ENCODE measurements around the gene PRELID3B. TPM values are rescaled to one million over a fixed set of nuclear protein-coding genes. Genes with fewer than 3 reads are reported as not detected.
A peak's percentile ranks its signal among the peaks of the same experiment; 100 is the strongest.

Gene PRELID3B
- total and polyA plus RNA-seq, 5 donors, result 18.3 to 49.0 (median 36.6) TPM

DNA sequence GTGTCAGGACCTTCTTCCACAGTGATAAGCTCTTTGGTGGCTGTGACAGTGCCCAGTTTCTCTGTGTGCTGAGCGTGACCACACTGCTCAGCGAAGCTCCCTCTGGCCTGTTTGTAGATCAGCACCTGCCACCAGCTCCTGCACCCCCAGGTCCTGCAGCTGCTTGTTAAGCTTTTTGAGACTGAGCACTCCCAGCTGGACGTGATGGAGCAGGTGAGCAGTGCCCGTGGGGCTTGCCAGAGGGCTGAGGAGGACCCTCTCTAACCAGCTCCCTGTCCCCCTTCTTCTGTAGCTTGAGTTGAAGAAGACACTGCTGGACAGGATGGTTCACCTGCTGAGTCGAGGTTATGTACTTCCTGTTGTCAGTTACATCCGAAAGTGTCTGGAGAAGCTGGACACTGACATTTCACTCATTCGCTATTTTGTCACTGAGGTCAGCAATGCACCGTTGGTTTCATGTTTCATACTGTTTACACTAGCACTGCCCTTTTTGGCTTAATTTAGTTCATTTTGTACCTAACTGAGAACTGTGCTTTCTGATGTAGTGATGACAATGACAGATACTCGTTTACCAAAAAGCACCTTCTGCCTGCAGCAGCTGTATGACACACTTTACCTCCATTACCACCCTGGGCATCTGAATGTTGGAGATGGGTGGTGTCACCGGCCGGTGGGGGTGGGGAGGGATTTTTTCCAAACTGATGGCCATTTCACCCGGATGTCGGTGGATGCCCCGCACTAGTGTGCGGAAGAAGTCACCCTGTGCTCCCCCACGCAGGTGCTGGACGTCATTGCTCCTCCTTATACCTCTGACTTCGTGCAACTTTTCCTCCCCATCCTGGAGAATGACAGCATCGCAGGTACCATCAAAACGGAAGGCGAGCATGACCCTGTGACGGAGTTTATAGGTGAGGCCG, 49.0 kb downstream of the PRELID3B start:
- no peak overlapping the region for H3K27ac ChIP-seq (ENCODE audit: low read length)
- intact Hi-C loops (cut with DNase I), result no loop called here
- no peaks in the 10 kb centered on the region for H3K4me1 ChIP-seq (ENCODE audit: control insufficient read depth, insufficient read depth, low read length)
- H3K4me3 ChIP-seq (ENCODE audit: low read length), result no peak overlapping the region
- peak in 1 of 2 donors; percentile 12 for ATAC-seq
- no peaks in the 10 kb centered on the region for H3K9me3 ChIP-seq (ENCODE audit: control insufficient read depth, low read length)
- peak in 1 of 3 donors; percentile 13 for DNase-seq
- 85% methylated on average over 23 of the region's 23 CpGs for WGBS
- no peaks in the 10 kb centered on the region for H3K27me3 ChIP-seq (ENCODE audit: control insufficient read depth, insufficient read depth)

DNA sequence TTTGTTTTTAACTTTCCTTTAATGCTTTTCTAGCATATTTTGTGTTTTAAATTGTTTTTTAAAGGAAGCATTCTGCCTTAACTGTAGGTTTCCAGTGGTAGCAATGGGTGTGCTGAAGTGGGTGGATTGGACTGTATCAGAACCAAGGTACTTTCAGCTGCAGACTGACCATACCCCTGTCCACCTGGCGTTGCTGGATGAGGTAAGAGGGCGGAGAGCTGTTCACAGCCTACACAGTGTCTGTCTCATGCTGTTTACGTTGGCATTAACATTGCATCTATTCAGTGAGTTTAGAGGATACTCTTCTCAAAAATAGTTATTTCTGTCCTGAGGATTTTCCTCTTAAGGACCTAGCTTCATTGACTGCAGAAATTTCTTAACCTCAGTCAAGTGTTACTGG, 49.7 kb downstream of the PRELID3B start:
- Histone ChIP-seq H3K27me3 (ENCODE audit: control insufficient read depth, insufficient read depth) (no peaks in the 10 kb centered on the region), H3K27ac (ENCODE audit: low read length) (no peak overlapping the region), H3K4me3 (ENCODE audit: low read length) (no peak overlapping the region), H3K4me1 (ENCODE audit: control insufficient read depth, insufficient read depth, low read length) (no peaks in the 10 kb centered on the region), H3K9me3 (ENCODE audit: control insufficient read depth, low read length) (no peaks in the 10 kb centered on the region)
- DNase-seq (no peak), ATAC-seq (no peak)
- intact Hi-C loops (cut with DNase I), result no loop called here
- 91% methylated on average over 3 of the region's 3 CpGs for WGBS

- H3K4me1 ChIP-seq (ENCODE audit: control insufficient read depth, insufficient read depth, low read length), result no peaks in the 10 kb centered on the region
- H3K9me3 ChIP-seq (ENCODE audit: control insufficient read depth, low read length), result no peaks in the 10 kb centered on the region
- no peaks in the 10 kb centered on the region for H3K27me3 ChIP-seq (ENCODE audit: control insufficient read depth, insufficient read depth)
- intact Hi-C loops (cut with DNase I), result no loop called here
- H3K4me3 ChIP-seq (ENCODE audit: low read length), result no peak overlapping the region
- H3K27ac ChIP-seq (ENCODE audit: low read length), result no peak overlapping the region
- ATAC-seq, result no peak
- no peak for DNase-seq
- 79% methylated on average over 9 of the region's 9 CpGs for WGBS
These were observed 50.9 kb downstream of the PRELID3B start for GRCh38 chr20:58991715-58992114.

DNA sequence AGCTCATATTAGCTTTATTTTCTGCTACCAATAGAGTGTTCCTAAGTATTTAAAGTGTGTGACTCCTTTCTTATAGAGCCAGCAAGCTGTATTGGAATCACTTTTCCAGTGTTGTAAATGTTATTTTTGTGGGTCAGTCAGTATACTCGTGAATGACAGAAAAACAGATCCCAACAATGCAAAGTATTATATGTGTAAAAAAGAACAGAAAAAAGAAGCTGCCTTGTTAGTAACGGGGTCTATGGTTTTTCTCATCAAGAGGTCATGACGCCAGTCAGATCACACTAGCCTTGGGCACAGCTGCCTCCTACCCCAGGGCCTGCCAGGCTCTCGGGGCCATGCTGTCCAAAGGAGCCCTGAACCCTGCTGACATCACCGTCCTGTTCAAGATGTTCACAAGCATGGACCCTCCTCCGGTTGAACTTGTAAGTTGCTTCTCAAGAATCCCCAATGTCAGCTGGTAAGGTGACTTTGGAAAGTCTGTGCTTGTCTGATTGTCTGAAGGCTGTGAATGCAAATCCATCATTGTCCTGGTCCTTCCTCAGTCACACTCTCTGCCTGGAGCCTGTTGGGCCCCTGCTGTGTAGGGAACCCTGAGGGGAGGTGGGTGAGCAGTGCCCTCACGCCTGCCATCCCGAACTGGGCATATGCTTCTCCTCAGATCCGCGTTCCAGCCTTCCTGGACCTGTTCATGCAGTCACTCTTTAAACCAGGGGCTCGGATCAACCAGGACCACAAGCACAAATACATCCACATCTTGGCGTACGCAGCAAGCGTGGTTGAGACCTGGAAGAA, 51.7 kb downstream of the PRELID3B start:
- Histone ChIP-seq H3K9me3 (ENCODE audit: control insufficient read depth, low read length) (no peaks in the 10 kb centered on the region), H3K4me3 (ENCODE audit: low read length) (no peak overlapping the region), H3K27ac (ENCODE audit: low read length) (no peak overlapping the region), H3K4me1 (ENCODE audit: control insufficient read depth, insufficient read depth, low read length) (no peaks in the 10 kb centered on the region), H3K27me3 (ENCODE audit: control insufficient read depth, insufficient read depth) (no peaks in the 10 kb centered on the region)
- DNase-seq (no peak), ATAC-seq (no peak)
- 94% methylated on average over 14 of the region's 14 CpGs for WGBS
- intact Hi-C loops (cut with DNase I), result no loop called here

GRCh38 chr20:58989196-58989595, 53.4 kb downstream of the PRELID3B start:
- H3K27me3 ChIP-seq (ENCODE audit: control insufficient read depth, insufficient read depth), result no peaks in the 10 kb centered on the region
- intact Hi-C loops (cut with DNase I), result loop anchor here in 2 of 4 donors (10.0 kb wide), 1 partner anchor 94 kb away; no protein-coding TSS in a partner anchor
- DNase-seq (no peak), ATAC-seq (no peak)
- H3K9me3 ChIP-seq (ENCODE audit: control insufficient read depth, low read length), result no peaks in the 10 kb centered on the region
- peaks cover 4% of the 10 kb centered on the region for H3K4me1 ChIP-seq (ENCODE audit: control insufficient read depth, insufficient read depth, low read length)
- H3K27ac ChIP-seq (ENCODE audit: low read length), result no peak overlapping the region
- no peak overlapping the region for H3K4me3 ChIP-seq (ENCODE audit: low read length)
- 89% methylated on average over 10 of the region's 10 CpGs for WGBS

GRCh38 chr20:58988565-58988882, 54.1 kb downstream of the PRELID3B start:
- 80% methylated on average over 6 of the region's 6 CpGs for WGBS
- no peaks in the 10 kb centered on the region for H3K27me3 ChIP-seq (ENCODE audit: control insufficient read depth, insufficient read depth)
- no peaks in the 10 kb centered on the region for H3K9me3 ChIP-seq (ENCODE audit: control insufficient read depth, low read length)
- H3K27ac ChIP-seq (ENCODE audit: low read length), result no peak overlapping the region
- DNase-seq, result no peak
- no peak for ATAC-seq
- H3K4me1 ChIP-seq (ENCODE audit: control insufficient read depth, insufficient read depth, low read length), result peaks cover 8% of the 10 kb centered on the region
- H3K4me3 ChIP-seq (ENCODE audit: low read length), result no peak overlapping the region
- intact Hi-C loops (cut with DNase I), result loop anchor here in 2 of 4 donors (10.0 kb wide), 1 partner anchor 94 kb away; no protein-coding TSS in a partner anchor

DNA sequence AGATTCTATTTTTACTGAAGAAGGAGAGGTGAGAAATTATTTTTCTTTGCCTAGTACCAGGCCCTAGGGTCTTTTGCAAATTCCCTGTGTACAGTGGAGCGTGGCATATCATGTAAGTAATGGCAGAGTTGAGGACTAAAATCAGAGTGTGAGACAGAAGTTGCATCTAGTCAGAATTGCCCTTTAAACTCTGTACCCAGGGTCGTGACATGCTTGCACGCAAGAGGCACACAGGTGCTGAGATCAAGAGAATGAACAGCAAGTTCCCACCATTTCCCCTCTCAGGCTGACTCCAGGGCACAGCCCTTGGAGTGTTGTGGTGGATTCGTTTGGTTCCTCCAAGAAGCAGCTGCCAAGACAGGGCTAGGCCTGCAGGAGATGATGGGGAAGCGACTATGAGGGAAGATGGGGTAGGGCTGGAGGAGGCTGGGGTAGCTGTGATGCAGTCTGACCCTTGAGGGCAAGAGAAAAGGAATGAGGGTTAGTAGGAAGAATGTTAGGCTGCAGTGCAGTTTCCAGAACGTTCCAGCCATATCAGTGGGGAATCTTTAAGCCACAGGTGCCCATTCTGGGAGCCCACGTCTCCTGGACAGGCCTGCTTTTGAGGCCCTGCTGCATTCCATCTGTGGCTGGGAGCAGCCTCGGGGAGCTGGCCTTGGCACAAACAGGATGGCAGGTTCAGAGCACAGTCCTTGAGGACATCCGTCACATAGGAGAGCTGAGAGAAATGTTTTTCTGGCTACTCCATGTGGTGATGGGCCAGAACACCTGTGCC, 54.6 kb downstream of the PRELID3B start:
- no peak for DNase-seq
- intact Hi-C loops (cut with DNase I), result loop anchor here in 2 of 4 donors (10.0 kb wide), 1 partner anchor 93 kb away; no protein-coding TSS in a partner anchor
- Histone ChIP-seq H3K27ac (ENCODE audit: low read length) (no peak overlapping the region), H3K27me3 (ENCODE audit: control insufficient read depth, insufficient read depth) (no peaks in the 10 kb centered on the region), H3K9me3 (ENCODE audit: control insufficient read depth, low read length) (no peaks in the 10 kb centered on the region), H3K4me1 (ENCODE audit: control insufficient read depth, insufficient read depth, low read length) (peaks cover 8% of the 10 kb centered on the region), H3K4me3 (ENCODE audit: low read length) (no peak overlapping the region)
- WGBS, result 85% methylated on average over 9 of the region's 9 CpGs
- no peak for ATAC-seq

GRCh38 chr20:58986968-58987517, 55.5 kb downstream of the PRELID3B start:
- 58% methylated on average over 8 of the region's 8 CpGs for WGBS
- no peak overlapping the region for H3K27ac ChIP-seq (ENCODE audit: low read length)
- DNase-seq (no peak), ATAC-seq (peak; percentile 37 to 42)
- H3K4me1 ChIP-seq (ENCODE audit: control insufficient read depth, insufficient read depth, low read length), result peaks cover 11% of the 10 kb centered on the region
- intact Hi-C loops (cut with DNase I), result loop anchor here in 2 of 4 donors (10.0 kb wide), 1 partner anchor 92 kb away; no protein-coding TSS in a partner anchor
- H3K4me3 ChIP-seq (ENCODE audit: low read length), result no peak overlapping the region
- no peaks in the 10 kb centered on the region for H3K9me3 ChIP-seq (ENCODE audit: control insufficient read depth, low read length)
- no peaks in the 10 kb centered on the region for H3K27me3 ChIP-seq (ENCODE audit: control insufficient read depth, insufficient read depth)

DNA sequence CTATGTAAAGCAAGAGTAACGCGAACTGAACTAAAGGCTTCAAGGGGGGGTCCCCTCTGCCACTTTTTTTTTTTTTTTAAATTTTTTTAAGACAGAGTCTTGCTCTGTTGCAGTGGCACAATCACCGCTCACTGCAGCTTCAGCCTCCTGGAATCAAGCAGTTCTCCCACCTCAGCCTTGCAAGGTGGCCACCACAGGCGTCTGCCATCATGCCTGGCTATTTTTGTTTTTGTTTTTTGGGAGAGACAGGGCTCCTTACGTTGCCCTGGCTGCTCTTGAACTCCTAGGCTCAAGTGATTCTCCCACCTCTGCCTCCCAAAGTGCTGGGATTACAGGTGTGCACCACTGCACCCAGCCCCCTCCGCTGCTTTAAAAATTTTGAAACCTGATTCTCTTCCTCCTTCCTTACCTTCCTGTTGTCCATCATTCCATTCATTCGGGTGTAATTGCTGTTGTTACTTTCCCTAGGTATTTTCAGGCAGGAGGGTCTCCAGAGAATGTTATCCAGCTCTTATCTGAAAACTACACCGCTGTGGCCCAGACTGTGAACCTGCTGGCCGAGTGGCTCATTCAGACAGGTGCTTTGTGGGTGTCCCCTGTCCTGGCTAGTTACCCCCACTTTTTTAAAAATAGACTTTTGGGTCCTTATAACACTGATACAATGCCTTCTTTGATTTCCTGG, 56.2 kb downstream of the PRELID3B start:
- H3K4me1 ChIP-seq (ENCODE audit: control insufficient read depth, insufficient read depth, low read length), result peaks cover 11% of the 10 kb centered on the region
- intact Hi-C loops (cut with DNase I), result loop anchor here in 2 of 4 donors (10.0 kb wide), 1 partner anchor 92 kb away; no protein-coding TSS in a partner anchor
- H3K27me3 ChIP-seq (ENCODE audit: control insufficient read depth, insufficient read depth), result no peaks in the 10 kb centered on the region
- 73% methylated on average over 9 of the region's 9 CpGs for WGBS
- no peak overlapping the region for H3K4me3 ChIP-seq (ENCODE audit: low read length)
- H3K9me3 ChIP-seq (ENCODE audit: control insufficient read depth, low read length), result no peaks in the 10 kb centered on the region
- no peak overlapping the region for H3K27ac ChIP-seq (ENCODE audit: low read length)
- ATAC-seq, result no peak
- no peak for DNase-seq

DNA sequence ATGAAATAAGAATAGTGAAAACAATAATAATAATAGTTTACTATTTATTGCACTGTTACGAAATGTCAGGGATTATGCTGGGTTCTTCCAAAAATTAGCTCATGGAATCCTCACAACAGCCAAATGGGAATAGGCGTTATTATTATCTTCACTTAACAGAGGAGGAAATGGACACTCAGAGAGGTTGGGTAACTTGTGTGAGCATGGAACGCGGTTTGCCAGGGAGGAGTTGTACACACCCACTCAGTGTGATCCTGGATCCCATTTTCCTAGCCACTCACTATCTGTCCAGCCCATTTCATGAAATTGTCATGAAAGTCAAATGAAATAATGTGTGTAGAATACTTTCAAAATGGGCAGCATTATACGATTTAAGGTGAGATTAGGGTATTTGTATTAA, 56.9 kb downstream of the PRELID3B start:
- ATAC-seq, result no peak
- H3K4me1 ChIP-seq (ENCODE audit: control insufficient read depth, insufficient read depth, low read length), result peaks cover 11% of the 10 kb centered on the region
- 58% methylated on average over 5 of the region's 5 CpGs for WGBS
- intact Hi-C loops (cut with DNase I), result loop anchor here in 2 of 4 donors (10.0 kb wide), 1 partner anchor 91 kb away; no protein-coding TSS in a partner anchor
- H3K9me3 ChIP-seq (ENCODE audit: control insufficient read depth, low read length), result no peaks in the 10 kb centered on the region
- H3K4me3 ChIP-seq (ENCODE audit: low read length), result no peak overlapping the region
- no peak overlapping the region for H3K27ac ChIP-seq (ENCODE audit: low read length)
- H3K27me3 ChIP-seq (ENCODE audit: control insufficient read depth, insufficient read depth), result no peaks in the 10 kb centered on the region
- no peak for DNase-seq
